Smooth muscle cell (in vitro differentiated cells): ENCODE data around the gene ARID4B. TPM values are rescaled to one million over a fixed set of nuclear protein-coding genes. Genes with fewer than 3 reads are reported as not detected.

Experiments
- DNase-seq: peaks from one replicate; lab custom pipeline; 2025; ENCODE audit not compliant: unreplicated experiment; lab: John Stamatoyannopoulos, UW
- H2AFZ ChIP-seq: fragments of 200-600 bp; sonication (generic); 2 replicates; pipeline ENCODE4 v1.6.0; 2016; ENCODE audit warnings: antibody characterized with exemption, low read depth, mild to moderate bottlenecking
- H3F3A ChIP-seq: fragments of 200-600 bp; sonication (generic); 2 replicates; pipeline ENCODE4 v1.6.0; 2017; ENCODE audit warnings: antibody characterized with exemption, low read depth
- H3K27ac ChIP-seq: fragments of 200-600 bp; sonication (generic); 2 replicates; pipeline ENCODE4 v1.5.1; 2016; ENCODE audit warnings: low read depth, mild to moderate bottlenecking
- H3K27me3 ChIP-seq: fragments of 200-600 bp; sonication (generic); 2 replicates; pipeline ENCODE4 v1.6.1; 2016; ENCODE audit warnings: low read depth, mild to moderate bottlenecking
- H3K36me3 ChIP-seq: fragments of 200-600 bp; sonication (generic); 2 replicates; pipeline ENCODE4 v1.5.1; 2016; ENCODE audit warnings: low read depth
- H3K4me1 ChIP-seq: fragments of 200-600 bp; sonication (generic); 2 replicates; pipeline ENCODE4 v1.5.1; 2016; ENCODE audit warnings: low read depth
- H3K4me2 ChIP-seq: fragments of 200-600 bp; sonication (generic); 2 replicates; pipeline ENCODE4 v1.6.0; 2016; ENCODE audit warnings: mild to moderate bottlenecking
- H3K4me3 ChIP-seq: fragments of 200-600 bp; sonication (generic); 2 replicates; pipeline ENCODE4 v1.5.1; 2016; ENCODE audit warnings: mild to moderate bottlenecking
- H3K79me2 ChIP-seq: fragments of 200-600 bp; sonication (generic); 2 replicates; pipeline ENCODE4 v1.6.0; 2016; ENCODE audit warnings: low read depth, mild to moderate bottlenecking
- H3K9ac ChIP-seq: fragments of 200-600 bp; sonication (generic); 2 replicates; pipeline ENCODE4 v1.6.0; 2016; ENCODE audit warnings: low read depth
- H3K9me3 ChIP-seq: fragments of 200-600 bp; sonication (generic); replicated peaks from 2 replicates; pipeline ENCODE4 v1.5.1; 2016; ENCODE audit warnings: low read depth
- H4K20me1 ChIP-seq: fragments of 200-600 bp; sonication (generic); 2 replicates; pipeline ENCODE4 v1.6.0; 2016; ENCODE audit warnings: low read depth
- WGBS: methylation state at CpG from one replicate; pipeline ENCODE4 v1.1.7; 2016; ENCODE audit warnings: low lambda C conversion rate; 5-methylcytosine and 5-hydroxymethylcytosine counted together
- polyA plus RNA-seq: library from polyadenylated mRNA; unstranded; fragments of >200 nt; fragmentation: Nextera tagmentation; extraction: Ambion mirVana; gene quantifications from 2 replicates; pipeline ENCODE4 v1.2.1, GENCODE V29; 2016
- total RNA-seq: library from RNA; depleted of rRNA; stranded (reverse); fragments of >200 nt; gene quantifications from 2 replicates; pipeline ENCODE4 v1.2.3, GENCODE V29; 2014
- TF ChIP-seq, protein P1 (sequence below): fragments of 200-600 bp; sonication (generic); IDR thresholded peaks from 2 replicates; pipeline ENCODE4 v1.5.1; 2017; ENCODE audit warnings: borderline replicate concordance, mild to moderate bottlenecking, antibody characterized with exemption; ENCODE audit not compliant: insufficient read depth, poor library complexity, severe bottlenecking

The ARID4B gene
- total and polyA plus RNA-seq, 2 experiments from 2014 or later = 29.0 to 33.2 TPM

DNA sequence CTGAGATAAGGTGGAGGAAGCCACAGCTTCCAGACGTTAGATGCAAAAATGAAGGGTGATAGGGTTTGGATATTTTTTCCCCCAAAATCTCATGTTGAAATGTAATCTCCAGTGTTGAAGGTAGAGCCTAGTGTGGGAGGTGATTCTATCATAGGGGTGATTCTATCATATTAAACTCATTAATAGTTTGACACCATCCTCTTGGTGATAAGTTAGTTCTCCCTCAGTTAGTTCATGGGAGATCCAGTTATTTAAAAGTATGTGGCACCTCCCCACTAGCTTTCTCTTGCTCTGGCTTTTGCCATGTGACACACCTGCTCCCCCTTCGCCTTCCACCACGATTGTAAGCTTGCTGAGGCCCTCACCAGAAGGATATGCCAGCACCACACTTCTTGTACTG, 30.9 kb upstream of the ARID4B start:
- Histone ChIP-seq H3K4me1 (no peaks in the 10 kb centered on the region), H3K9me3 (no peaks in the 10 kb centered on the region), H3K36me3 (no peaks in the 10 kb centered on the region), H2AFZ (no peak overlapping the region), H3K4me2 (no peak overlapping the region), H3F3A (no peaks in the 10 kb centered on the region), H4K20me1 (no peaks in the 10 kb centered on the region), H3K4me3 (no peak overlapping the region), H3K27me3 (no peaks in the 10 kb centered on the region), H3K79me2 (no peaks in the 10 kb centered on the region), H3K27ac (no peak overlapping the region), H3K9ac (no peak overlapping the region)
- no peak for DNase-seq
- 90% methylated on average over 3 of the region's 3 CpGs for WGBS
- TF ChIP-seq, protein P1, sequence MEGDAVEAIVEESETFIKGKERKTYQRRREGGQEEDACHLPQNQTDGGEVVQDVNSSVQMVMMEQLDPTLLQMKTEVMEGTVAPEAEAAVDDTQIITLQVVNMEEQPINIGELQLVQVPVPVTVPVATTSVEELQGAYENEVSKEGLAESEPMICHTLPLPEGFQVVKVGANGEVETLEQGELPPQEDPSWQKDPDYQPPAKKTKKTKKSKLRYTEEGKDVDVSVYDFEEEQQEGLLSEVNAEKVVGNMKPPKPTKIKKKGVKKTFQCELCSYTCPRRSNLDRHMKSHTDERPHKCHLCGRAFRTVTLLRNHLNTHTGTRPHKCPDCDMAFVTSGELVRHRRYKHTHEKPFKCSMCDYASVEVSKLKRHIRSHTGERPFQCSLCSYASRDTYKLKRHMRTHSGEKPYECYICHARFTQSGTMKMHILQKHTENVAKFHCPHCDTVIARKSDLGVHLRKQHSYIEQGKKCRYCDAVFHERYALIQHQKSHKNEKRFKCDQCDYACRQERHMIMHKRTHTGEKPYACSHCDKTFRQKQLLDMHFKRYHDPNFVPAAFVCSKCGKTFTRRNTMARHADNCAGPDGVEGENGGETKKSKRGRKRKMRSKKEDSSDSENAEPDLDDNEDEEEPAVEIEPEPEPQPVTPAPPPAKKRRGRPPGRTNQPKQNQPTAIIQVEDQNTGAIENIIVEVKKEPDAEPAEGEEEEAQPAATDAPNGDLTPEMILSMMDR = no peak

DNA sequence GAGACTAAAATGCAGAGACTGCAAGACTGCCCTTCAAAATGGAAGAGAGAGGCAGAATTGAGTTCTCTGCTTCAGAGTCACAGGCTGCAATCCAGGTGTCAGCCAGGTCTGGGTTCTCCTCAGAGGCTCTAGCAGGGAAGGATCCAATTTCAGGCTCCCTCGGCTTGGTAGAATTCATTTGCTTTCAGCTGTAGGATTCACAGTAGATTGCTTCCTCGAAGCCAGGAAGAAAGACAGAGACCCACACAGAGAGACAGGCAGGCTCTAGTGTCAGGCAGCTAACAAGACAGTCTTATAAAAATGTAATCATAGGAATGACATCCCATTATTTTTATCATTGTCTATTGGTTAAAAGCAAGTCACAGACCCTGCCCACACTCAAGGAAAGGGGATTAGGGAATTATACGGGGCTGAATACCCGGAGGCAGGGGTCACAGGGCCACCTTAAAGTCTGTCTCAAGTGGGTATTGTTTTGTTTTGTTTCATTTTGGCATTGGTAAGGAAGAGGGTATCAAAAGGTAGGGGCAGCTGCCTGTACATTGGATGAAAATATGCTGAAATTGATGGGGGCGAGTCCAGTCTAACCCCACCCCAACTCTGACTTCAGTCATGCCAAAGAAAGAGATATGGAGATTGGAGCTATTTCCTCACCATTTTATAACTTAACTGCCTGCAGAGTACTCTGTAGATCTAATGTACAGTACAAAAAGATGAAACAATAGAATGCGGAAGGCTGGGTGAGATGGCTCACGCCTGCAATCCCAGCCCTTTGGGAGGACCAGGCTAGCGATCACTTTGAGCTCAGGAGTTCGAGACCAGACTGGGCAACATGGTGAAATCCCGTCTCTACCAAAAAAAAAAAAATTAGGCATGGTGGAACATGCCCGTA, 29.8 kb upstream of the ARID4B start:
- no peak for DNase-seq
- Histone ChIP-seq H3K4me1 (no peaks in the 10 kb centered on the region), H3K36me3 (no peaks in the 10 kb centered on the region), H4K20me1 (no peaks in the 10 kb centered on the region), H3K4me3 (no peak overlapping the region), H3K9ac (no peak overlapping the region), H3K4me2 (no peak overlapping the region), H3K27me3 (no peaks in the 10 kb centered on the region), H3K79me2 (no peaks in the 10 kb centered on the region), H3K27ac (no peak overlapping the region), H3K9me3 (no peaks in the 10 kb centered on the region), H2AFZ (no peak overlapping the region), H3F3A (no peaks in the 10 kb centered on the region)
- 78% methylated on average over 11 of the region's 11 CpGs for WGBS
- TF ChIP-seq, protein P1 = no peak

DNA sequence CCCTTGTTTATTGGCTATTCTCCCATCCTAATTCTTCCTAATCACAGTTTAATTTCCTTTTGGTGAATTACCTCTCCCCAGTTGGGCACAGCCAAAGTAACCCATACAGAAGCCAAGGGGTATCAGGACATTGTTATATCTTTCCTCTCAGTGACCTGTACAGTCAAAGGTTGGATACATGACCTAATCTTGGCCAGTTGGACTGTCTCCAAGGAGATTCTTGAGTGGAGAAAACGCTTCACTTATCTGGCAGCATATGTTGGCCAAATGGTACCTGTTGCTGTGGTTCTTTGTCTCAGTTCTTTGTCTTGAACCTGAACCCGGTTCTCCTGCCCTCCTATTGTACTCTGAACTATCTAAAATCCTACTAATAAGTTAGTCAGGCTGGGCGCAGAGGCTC, 23.9 kb upstream of the ARID4B start:
- H3K9ac ChIP-seq = no peak overlapping the region
- 78% methylated on average over 3 of the region's 3 CpGs for WGBS
- H3K79me2 ChIP-seq = no peaks in the 10 kb centered on the region
- no peak overlapping the region for H3K4me3 ChIP-seq
- H3K27ac ChIP-seq = no peak overlapping the region
- H3K4me1 ChIP-seq = no peaks in the 10 kb centered on the region
- no peaks in the 10 kb centered on the region for H3K9me3 ChIP-seq
- TF ChIP-seq, protein P1 = no peak
- DNase-seq = no peak
- no peak overlapping the region for H2AFZ ChIP-seq
- H3F3A ChIP-seq = no peaks in the 10 kb centered on the region
- no peaks in the 10 kb centered on the region for H3K27me3 ChIP-seq
- no peaks in the 10 kb centered on the region for H4K20me1 ChIP-seq
- no peaks in the 10 kb centered on the region for H3K36me3 ChIP-seq
- no peak overlapping the region for H3K4me2 ChIP-seq

DNA sequence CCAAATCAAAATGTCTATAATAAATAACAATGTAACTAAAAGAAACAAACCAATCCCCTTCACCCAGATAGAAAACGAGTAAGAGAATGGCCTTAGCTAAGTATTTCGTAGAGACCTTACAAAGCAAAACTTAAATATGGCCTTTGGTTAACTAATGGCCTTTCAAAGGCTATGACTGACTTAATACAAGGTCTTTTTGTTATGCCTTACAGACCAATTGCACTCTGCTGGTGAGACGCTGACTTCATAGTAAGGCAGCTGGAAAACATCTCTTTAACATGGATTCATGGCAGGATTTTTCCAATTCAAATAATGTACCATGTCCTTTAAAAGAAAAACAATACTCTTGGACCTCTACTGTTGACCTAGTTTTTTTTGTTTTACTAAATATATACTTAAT, 23.5 kb upstream of the ARID4B start:
- Histone ChIP-seq H3K27me3 (no peaks in the 10 kb centered on the region), H3K9me3 (no peaks in the 10 kb centered on the region), H4K20me1 (no peaks in the 10 kb centered on the region), H3K4me2 (no peak overlapping the region), H3K79me2 (no peaks in the 10 kb centered on the region), H3K36me3 (no peaks in the 10 kb centered on the region), H3K4me1 (no peaks in the 10 kb centered on the region), H2AFZ (no peak overlapping the region), H3K4me3 (no peak overlapping the region), H3K9ac (no peak overlapping the region), H3F3A (no peaks in the 10 kb centered on the region), H3K27ac (no peak overlapping the region)
- WGBS = 91% methylated on average over 3 of the region's 3 CpGs
- DNase-seq = no peak
- TF ChIP-seq, protein P1 = no peak
